HG02938 (cell line): ENCODE results near the gene KIF1C.
"Not testable (repeated sequence)": the region's sequence is repeated elsewhere in the genome, so short reads cannot be mapped to it uniquely, and the experiment has no call there.

Experiments
- ATAC-seq: cut with Tn5 transposase; IDR thresholded peaks from one replicate; pipeline ENCODE4 v1.9.1; 2021; ENCODE audit warnings: mild to moderate bottlenecking, moderate library complexity; ENCODE audit not compliant: unreplicated experiment

Gene KIF1C

DNA sequence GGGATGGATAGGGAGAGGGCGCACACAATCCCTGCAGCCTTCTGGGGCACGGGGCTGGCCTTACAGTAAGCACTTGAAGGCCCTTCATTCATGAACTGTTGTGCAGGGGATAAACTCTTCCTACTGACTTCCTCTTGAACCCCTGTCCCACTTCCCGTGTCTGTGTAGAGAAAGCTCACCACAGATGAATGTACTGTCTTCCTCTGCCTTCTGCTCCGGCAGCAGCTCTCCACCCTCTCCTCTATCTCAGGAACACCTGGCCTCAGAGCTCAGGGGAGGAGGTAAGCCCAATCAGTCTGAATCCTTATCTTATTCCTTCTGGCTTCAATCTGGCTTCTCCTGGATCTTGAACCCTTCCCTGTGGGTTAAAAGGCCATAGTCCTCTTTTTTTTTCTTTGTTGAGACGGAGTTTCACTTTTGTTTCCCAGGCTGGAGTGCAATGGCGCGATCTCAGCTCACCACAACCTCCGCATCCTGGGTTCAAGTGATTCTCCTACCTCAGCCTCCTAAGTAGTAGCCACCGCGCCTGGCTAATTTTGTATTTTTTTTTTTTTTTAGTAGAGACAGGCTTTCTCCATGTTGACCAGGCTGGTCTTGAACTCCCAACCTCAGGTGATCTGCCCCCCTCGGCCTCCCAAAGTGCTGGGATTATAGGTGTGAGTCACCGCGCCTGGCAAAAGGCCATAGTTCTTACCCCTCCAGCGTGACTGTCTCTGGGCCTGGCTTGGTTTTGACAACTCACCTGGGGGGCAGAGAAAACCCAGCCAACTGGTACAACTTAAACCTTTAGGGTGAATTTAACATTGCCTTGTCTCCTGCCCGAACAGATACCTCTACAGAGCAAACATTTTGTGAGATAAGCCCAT lies 44.6 kb downstream of the KIF1C start:
- ATAC-seq, result no peak

DNA sequence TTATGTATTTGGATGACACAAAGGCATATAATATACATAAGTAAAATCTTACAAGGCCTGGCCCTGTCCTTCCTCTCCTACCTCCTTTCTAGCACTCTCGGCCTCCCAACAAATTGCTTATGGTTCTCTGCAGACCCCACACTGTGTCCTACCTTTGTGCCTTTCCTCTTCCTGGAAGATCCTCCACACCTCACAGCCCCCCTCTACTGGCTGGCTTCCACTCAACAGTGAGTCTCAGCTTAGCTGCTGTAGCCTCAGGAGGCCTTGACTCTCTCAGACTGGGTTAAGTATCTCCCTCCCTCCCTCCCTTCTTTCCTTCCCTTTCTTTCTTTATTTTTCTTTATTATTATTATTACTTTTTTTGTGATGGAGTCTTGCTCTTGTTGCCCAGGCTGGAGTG lies 45.8 kb downstream of the KIF1C start:
- no peak for ATAC-seq

GRCh38 chr17:5044630-5045029 lies 46.9 kb downstream of the KIF1C start:
- no peak for ATAC-seq

- no peak for ATAC-seq
Observed at GRCh38 chr17:5045496-5045895, 47.7 kb downstream of the KIF1C start.

DNA sequence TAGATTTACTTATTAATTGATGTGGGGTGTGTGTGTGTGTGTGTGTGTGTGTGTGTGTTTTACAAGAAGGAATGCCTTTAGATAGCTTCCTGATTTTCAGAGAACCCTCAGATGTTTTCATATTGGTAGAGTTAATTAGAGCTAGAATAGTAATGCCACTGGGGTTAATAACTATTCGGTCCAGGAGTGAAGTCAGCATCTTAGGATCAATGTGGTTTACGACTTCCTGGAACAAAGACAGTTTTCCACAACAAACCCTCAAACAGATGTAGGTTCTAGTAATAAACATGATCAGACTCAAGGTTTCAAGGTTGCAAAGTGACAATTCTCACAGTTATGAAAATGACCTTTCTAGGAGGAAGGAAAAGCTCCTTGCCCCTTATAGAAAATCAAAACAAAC lies 49.7 kb downstream of the KIF1C start:
- no peak for ATAC-seq

GRCh38 chr17:5049314-5049841 lies 51.6 kb downstream of the KIF1C start:
- ATAC-seq, result no peak

GRCh38 chr17:5050278-5050677 lies 52.5 kb downstream of the KIF1C start:
- ATAC-seq, result no peak

DNA sequence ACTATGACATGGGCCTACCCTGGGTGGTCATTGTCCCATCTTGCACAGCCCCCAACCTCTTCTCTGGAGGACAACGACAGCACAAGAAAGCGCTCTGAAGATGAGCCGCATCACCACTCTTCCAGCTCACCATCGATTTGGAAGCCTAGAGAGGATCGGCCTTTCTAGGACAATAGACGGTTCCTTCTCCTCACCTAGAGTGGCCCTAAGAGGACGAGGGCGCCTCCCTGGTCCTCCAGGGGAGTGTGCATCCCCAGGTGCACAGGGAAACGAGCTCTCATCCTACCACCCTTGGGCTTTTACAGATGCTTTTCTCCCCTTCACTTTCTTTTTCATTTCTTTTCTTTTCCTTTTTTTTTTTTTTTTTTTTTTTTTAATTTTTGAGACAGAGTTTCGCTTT lies 57.8 kb downstream of the KIF1C start:
- ATAC-seq, result no peak

GRCh38 chr17:5065227-5065744 lies 67.5 kb downstream of the KIF1C start:
- no peak for ATAC-seq

DNA sequence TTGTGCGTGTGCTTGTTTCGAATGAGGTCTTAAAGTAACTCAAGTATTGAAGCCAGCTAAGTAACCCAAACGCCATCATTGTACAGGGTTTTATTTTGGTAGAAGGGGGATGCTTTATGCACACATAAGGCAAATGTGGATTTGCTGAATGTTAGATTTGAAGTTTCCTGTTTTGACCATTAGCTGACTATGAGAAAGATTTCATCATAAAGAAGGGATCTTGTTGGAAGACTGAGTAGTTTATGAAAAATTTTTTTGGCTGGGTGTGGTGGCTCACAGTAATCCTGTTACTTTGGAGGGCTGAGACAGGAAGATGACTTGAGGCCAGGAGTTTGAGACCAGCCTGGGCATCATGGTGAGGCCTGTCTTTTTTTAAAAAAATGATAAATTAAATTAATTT lies 70.5 kb downstream of the KIF1C start:
- ATAC-seq, result no peak

- no peak for ATAC-seq
Observed at GRCh38 chr17:5069724-5070123, 72.0 kb downstream of the KIF1C start.

GRCh38 chr17:5075472-5075871 lies 77.7 kb downstream of the KIF1C start:
- ATAC-seq, result not testable (repeated sequence)

- ATAC-seq, result not testable (repeated sequence)
Observed at GRCh38 chr17:5077275-5077674, 79.5 kb downstream of the KIF1C start.

DNA sequence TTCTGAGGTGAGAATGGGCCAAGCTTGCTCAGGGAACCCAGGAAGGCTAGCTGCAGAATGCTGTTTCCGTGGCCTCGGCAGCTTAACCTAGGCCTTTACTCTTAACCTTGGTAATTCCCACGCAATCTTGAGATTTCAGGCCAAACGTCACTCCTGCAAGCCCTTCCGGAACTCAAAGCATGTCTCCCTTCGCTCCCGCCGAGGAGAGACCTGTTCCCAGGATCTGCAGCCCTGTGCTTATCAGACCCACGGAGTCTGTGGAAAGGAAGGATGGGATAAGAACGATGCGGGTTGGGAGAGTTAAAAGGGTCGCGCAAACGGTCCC lies 80.0 kb downstream of the KIF1C start:
- no peak for ATAC-seq
